HPDE6-E6E7 (cell line): ENCODE results near the gene ARHGEF16.

Experiments used
- DNase-seq: peaks from one replicate; pipeline ENCODE4 v3.0.0; 2011; ENCODE audit warnings: missing footprints; ENCODE audit errors: extremely low spot score

Gene ARHGEF16

DNA sequence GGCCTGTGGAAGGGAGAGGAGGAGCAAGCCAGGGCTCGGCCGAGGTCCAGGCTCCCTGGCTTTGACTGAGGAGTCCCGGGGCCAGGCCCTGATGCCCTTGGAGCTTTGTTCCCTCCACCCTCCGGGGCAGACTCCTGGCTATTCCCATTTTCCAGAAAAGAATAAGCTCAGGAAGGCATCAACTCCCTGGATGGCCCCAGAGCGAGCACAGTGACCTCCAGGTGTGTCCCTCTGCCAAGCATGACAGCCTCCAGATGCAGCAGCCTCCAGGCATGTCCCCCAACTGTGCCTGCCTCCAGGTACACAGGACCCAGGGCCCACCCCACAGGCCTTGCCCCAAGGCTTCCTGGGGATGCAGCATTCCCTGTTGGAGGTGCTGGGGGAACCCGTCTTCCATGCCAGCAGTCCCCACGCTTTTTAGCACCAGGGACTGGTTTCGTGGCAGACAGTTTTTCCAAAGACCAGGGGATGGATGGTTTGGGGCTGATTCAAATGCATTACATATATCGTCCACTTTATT is 15.7 kb upstream of the ARHGEF16 start:
- DNase-seq, result no peak

DNA sequence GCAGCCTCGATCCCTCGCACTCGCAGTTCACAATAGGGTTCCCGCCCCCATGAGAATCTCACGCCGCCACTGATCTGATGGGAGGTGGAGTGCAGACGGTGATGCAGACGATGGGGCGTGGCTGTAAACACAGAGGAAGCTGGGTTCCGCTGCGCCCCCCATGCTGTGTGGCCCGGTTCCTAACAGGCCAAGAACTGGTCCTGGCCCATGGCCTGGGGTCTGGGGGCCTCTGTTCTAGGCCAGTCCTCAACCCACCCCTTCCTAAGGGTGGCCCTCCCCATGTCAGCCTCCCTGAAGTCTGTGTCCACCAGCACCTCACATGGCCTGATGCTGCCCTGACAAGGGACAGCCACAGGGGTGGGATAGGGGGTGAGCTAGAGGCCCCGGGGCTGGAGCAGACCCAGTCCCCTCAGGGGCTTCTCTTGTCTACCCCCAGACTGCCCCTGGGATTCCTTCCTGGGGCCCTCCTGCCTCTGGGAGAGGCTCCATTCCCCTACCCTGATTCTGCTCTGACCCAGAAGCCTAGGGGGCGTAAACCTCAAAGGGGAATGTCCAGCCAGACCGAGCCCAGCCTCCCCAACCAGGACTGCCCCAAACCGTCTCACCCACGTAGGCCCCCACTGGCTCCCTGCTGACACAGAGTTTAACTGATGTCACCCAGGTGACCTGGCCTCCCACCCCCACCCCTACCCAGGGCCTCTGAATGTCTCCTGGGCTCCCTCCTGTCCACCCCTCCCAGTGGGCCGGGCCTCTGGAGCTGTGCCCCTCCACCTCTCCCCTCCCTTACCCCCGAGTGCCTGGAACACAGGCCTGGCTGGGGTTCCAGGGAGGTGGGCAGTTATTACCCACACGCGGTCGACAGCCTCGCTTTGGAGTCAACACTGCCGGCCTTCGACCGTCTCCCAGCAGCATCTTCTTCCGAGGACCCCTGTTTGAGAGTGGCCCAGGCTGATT is 14.8 kb upstream of the ARHGEF16 start:
- no peak for DNase-seq

DNA sequence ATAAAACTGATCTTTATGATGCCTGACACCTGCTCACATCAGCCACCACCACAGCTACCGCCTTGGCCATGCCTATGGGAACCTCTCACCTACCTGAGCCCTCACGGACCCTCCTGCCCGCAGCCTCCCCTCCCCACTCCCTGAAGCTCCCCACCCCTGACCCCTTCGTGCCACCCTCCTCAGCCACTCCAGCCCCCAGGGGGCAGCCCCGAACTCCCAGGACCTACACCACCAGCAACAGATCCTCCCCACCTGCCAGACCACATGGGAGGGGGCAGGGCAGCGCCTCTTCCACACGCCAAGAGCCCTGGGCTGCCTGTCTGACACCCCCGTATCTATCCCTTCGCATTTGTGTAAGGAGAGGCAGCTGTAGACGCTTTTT is 14.2 kb upstream of the ARHGEF16 start:
- DNase-seq, result no peak

DNA sequence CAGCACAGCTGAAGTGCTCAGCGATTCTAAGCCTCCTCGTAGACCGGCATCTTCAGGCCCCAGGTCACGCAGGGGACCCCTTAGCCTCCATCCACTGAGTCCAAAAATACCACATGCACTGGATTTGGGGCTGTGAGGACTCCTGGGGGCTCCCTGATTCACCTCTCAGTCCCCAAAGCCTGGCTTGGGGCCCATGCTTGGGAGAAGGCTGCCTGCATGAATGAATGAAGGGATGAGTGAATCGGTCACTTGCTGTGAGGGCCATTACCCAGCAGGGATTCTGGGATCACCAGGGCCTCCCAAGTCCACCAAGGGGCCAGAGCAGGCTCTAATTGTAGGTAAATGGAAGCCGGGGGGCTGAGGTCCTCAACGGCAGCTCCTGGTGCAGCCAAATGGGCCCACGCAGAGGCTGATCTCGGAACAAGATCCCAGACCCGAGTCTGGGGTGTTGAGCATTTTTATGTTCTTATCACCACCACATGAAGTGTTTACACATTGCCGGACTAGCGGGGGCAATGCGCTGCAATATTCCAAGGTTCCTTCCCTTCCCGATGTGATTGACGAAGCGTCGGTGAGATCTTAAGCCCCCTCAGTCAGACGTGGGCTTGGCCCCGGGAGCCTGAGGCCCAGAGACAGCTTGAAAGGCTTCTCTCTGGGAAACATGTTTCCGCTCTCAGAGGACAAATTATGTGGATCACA is 13.6 kb upstream of the ARHGEF16 start:
- DNase-seq, result no peak

DNA sequence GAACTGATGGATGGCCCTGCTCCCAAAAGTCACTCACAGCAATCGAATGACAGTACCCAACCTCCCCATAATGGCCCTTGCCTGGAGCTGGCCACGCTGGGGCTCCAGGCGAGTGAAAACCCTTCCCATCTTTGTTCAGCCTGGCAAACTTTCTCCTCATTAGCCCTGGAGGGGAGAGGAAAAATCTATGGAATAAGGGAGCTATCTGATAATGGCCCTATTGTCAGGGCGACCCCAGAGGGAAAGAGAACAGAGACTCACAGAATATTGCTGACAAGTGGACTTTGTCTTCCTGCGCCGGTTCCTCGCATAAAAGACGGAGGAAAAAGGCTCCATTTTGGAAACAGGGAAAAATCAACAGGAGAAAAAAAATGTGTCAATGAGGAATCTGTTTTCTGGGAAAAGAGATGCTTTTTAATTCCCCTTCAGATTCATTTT is 13.0 kb upstream of the ARHGEF16 start:
- no peak for DNase-seq

DNA sequence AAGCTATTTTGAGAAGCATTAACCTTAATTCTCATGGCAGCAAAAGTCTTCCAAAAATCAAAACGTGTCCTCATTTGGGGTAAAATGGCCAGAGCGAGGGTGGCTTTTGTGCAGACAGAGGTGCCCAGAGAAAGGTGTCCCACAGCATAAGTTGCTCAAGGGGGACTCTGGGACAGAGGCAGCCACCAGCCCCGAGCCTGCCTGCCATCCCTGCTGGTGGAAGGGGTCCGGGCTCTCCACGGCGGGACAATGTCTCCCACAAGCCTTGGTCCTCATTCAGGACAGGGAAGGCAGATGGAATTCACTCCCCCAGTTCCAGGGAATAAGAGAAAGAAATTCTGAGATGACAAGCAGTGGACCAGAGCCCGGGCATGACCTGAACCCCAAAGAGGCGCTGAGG is 12.6 kb upstream of the ARHGEF16 start:
- DNase-seq, result no peak

DNA sequence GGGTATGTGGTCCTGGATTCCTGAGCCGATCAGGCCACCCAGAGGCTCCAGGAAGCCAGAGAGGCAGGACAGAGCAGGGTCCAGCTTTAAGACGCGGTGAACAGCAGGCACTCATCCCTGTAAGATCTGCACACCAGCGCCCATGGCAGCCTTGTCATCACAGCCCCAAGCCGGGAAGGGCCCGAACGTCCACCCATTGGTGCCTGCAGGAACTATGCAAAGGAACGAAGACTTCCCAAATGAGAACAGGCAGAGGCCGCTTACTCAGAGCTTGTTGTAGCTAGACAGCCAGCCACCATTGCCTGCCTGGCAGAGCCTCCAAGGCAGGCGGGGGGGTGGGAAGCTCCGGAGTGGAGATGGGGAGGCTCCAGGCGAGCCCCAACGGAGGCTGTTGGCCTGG is 12.1 kb upstream of the ARHGEF16 start:
- DNase-seq, result no peak

DNA sequence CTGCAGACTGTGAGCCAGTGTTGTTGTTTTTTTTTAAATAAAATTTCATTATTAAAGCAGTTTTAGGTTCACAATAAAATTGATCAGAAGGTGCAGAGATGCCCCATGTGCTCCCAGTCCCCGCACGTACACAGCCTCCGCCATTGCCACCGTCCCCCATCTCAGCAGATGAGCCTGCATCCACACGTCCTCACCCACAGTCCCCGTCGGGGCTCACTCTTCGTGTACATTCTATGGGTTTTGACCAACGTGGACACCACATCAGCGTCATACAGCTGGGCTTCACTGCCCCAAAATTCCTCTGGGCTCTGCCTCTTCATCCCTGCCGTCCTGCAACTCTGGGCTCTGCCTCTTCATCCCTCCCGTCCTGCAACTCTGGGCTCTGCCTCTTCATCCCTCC is 11.6 kb upstream of the ARHGEF16 start:
- DNase-seq, result no peak

DNA sequence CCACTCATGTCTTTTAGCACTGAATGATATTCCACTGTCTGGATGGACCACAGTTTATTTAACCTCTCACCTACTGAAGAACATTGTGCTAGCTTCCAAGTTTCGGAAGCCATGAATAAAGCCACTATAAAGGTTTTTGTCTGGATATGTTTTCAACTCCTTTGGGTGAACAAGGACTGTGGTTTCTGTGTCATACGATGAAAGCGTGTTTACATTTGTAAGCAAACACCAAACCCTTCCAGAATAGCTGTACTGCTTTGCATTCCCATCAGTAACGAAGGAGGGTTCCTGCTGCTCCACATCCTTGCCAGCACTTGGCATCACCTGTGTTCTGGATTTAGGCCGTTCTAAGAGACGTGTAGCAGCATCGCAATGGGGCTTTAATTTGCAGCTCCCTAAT is 10.7 kb upstream of the ARHGEF16 start:
- DNase-seq, result no peak

DNA sequence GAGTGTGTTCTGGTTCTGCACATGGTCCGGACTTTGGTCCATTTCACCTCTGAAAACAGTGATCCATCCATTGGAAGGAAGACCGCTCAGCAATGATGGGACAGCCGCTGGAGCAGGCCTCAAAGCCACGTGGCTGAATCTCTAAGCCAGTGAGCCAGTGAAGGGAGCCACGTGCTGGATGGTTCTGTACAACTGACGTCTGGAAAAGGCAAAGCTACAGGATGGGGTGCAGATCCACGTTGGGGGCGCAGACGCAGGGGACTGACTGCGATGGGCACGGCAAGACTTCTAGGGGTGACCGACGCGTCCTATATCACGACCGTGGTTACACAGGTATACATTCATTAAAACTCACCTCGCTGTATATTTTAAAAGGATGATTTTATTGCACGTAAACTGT is 10.2 kb upstream of the ARHGEF16 start:
- DNase-seq, result no peak

DNA sequence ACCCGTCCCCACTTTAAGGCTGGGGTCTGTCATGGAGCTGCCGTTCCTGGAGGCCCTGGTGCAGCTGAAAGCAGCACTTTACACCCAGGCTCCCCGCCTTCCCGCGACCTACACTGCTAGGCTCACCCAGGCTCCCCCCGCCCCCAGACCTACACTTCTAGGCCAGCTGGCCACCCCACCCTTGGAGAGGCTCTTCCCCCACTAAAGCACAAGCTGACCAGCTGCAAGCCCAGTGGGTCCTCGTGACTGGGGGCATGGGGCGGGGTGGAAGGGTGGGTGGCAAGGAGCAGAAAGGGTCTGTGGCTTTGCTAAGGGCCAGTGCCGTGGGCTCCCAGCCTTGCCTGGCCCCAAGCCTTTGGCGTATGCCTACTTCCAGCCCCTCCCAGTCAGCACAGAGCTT is 9.7 kb upstream of the ARHGEF16 start:
- DNase-seq, result no peak

DNA sequence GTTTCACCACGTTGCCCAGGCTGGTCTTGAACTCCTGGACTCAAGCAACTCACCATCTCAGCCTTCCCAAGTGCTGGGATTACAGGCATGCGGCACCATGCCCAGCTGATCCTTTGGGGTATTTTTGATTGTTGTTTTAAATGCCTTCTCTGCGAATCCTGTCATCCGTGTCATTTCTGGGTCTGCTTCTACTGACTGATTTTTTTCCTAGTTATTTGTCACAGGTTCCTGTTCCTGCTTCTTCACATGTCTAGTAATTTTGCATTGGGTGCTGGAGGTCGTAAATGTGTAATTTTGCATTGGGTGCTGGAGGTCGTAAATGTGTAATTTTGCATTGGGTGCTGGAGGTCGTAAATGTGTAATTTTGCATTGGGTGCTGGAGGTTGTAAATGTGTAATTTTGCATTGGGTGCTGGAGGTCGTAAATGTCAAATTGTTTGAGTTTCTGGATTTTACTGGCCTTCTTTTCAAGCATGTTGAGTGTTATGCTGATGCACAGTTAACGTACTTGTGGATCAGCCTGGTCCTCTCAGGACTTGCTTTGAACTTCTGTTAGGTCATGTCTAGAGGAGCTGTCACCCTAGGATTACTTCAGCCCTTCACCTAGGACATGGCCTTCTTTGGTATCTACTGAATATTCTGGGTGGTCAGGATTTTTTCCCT is 4.1 kb upstream of the ARHGEF16 start:
- no peak for DNase-seq

DNA sequence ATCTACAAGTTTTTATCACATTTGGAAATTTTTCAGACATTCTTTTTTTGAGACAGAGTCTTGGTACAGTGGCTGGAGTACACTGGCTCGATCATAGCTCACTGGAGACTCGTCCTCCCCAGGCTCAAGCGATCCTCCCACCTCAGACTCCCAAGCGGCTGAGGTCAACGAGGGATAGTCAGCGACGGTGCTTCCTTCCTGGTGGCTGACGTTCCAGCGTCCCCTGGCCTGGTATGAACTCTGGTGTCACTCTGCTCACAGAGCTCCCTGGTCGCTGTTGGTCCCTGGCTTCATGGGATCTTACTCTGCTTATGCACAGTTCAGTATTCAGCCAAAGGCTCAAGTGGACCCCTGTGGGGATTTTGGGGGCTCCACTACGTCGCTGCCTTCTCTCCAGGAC is 3.5 kb upstream of the ARHGEF16 start:
- no peak for DNase-seq

DNA sequence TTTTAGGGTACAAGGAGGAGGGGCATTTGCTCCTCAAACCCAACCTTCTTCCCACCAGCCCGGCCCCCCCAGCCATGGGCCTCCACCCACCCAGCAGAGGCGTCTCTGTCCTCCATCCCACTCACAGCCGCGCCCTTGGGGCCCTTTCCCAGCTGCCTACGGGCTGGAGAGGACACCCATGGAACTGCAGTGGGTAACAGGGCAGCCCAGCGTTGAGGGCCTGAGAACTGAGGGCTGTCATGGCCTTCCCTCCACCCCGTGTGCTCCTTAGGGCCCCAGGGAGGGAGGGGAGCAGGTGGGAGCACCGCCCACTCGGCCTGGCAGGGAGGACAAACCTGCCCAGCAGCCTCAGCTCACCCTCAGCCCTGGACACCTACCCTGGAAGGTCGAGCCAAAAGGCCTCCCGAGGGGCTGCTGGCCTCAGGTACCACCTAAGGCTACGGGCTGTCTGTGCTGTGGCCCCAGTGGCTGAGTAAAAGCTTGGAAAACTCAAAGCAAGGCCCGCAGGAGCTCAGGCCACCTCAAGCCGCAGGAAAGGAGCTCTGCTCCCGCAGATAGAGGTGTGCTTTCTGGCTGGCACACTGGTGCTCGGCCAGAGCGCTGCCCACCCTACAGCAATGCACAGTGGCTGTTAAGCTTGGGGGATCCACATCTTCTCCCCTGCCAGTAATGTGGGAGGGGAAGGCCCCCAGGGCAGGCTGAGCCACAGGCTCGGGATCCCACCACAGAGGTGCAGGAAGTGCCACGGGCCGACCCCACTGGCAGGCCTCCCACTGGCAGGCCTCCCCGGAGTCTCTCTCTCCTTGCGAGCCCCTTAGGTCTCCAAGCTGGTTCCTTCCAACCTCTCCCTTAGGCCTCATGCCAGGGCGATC is 2.2 kb upstream of the ARHGEF16 start:
- no peak for DNase-seq

DNA sequence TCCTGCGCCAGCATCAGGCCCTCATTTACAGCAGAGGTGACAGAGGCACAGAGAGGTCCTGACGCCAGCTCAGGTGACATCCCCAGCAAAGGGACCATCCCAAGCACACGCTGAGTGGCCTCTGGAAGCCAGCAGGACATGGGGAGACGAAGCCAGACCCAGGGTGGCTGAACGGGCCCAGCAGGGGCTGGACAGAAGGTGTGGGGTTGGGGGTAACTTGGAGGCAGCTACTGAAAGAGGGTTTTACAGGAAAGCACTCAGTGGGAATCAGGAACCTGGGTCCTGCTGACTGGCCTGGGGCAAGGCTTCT is 1.6 kb upstream of the ARHGEF16 start:
- DNase-seq, result no peak

DNA sequence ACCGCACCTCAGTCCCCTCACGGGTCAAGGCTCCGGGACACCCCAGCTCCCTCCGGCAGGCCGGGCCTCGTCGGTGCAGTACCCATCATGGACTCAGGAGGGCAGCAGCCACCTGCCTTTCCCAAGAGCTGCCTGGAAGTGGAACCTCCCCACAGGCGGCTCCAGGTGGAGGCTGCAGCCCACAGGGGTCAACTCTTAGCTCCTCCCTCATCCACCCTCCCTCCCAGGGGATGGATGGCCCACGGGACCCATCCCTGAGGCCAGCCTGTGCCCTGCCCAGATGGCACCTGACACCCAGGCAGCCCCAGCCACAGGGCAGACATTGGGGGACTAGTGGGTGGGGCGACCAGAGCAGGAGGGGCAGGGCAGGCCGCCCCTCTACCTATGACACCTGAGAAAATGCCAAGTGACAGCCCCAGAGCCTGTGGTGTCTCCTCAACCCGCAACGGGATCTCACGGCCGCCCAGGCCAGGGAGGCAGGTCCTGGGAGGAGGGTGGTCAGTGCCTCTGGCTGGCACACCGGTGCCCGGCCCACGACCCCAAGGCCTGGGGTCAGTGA is 1.2 kb upstream of the ARHGEF16 start:
- peak; percentile 88 for DNase-seq

DNA sequence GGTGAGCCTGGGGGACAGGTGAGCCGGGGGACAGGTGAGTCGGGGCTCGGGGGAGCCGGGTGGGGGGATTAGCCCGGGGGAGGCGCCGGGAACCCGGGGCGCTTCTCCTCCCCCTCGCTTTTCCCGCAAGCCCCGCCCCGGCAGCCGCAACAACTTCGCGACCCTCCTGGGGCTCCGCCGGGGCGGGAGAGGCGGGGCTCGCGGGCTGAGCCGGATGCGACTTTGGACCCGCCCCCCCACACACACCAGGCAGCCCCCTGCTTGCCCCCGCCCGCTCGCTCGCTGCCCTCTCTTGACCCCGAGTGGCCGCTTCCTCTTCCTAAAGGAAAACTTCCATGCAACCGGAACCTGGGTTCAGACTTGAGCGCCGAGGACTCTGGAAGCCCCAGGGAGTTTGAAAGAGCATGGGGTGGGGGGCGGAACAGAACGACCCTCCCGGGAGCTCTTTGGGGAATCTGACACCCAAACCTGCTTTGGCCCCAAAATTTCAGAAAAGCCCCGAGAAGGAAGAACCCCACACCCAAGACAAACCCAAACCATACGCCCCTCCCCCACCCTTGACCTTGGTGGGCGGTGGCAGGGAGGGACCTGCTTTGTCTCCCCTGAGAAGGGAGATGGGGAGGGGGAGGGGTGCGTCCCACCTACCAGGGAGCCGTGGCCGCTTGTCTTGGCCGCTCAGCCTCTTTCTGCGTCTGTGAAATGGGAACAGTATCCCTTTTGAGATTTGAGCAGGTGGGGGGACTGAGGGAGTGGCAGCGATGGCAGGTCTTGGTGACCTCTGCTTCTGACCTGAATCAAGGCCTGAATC is 550 bp downstream of the ARHGEF16 start:
- no peak for DNase-seq

DNA sequence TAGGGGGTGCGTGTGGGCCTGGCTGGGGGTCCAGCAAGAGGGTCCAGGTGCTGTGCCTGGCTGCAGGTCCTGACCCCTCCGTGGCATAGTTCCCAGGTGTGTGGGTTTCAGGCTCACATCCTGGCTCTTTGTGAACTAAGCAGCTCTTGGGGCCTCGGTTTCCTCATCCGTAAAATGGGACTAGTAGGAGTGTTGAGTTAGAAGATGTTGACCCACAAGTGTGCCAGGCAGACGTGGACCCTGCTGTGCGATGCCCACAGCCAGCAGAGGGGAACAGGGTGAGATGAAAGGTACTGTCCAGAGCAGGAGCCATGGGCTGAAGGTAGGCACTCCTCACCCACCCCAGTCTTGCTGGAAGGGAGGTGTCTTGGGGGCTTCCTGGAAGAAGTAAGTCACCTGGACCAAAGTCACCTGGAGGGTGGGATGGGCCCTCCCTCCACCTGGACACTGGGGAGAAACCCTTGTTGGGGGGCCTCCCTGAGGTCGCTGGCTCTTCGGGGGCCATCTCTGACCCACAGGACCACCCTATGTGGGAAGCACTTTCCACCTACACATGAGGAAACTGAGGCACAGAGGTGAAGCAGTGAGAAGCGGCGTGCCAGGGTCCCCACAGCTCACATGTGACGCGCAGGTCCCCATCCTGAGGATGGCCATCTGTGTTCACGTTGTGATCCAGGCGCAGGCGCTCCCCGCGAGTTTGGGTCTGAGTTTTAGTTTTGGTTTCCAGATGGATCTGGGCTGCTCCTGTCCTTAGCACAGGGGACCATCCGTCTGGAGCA is 1.4 kb downstream of the ARHGEF16 start:
- no peak for DNase-seq

DNA sequence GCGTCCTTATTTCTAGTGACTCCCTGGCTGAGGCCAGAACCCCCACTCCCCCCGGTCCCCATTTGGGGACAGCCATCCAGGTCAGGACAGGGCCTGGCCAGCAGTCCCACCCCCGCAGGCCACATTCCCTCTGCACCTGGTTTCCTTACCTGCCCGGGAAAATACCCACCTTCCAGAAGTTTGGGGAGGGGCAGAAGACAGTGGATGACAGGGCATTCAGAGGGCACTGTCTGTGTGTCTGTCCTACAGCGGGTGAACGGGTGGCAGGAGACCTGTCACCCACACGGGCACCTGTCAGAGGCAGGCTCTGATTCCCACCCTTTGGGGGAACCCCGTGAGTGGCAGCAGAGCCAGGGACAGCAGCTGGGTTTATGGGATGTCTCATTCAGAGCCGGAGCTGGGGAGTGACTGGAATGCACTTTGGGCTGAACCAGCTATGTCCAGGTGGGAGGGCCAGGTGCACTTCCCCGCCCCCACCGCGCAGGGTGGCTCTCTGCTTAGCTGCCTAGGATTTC is 2.0 kb downstream of the ARHGEF16 start:
- DNase-seq, result no peak
